Right cardiac atrium (tissue), 5 donors: ENCODE measurements around the gene PYGM. TPM values are rescaled to one million over a fixed set of nuclear protein-coding genes. Genes with fewer than 3 reads are reported as not detected.

Experiments
- ATAC-seq, 2 donors: fragments of 200-7000 bp; cut with Tn5 transposase; one replicate each; pipeline versions ENCODE4 v1.8.0 to v1.9.1; 2020; ENCODE audit warnings: moderate library complexity in 2 of 2, mild to moderate bottlenecking in 1 of 2
- DNase-seq, 3 donors: peaks; one replicate each; pipeline ENCODE4 v3.0.0-alpha.2; 2020
- H3K27ac ChIP-seq: one replicate; pipeline ENCODE4 v1.5.1; 2013; ENCODE audit warnings: mild to moderate bottlenecking, low read length, control low read depth, moderate library complexity
- H3K27me3 ChIP-seq: one replicate; pipeline ENCODE4 v1.6.1; 2013; ENCODE audit not compliant: control insufficient read depth, insufficient read depth
- H3K4me1 ChIP-seq: one replicate; pipeline ENCODE4 v1.6.1; 2013; ENCODE audit warnings: low read length; ENCODE audit not compliant: control insufficient read depth, insufficient read depth
- H3K4me3 ChIP-seq: one replicate; pipeline ENCODE4 v1.5.1; 2013; ENCODE audit warnings: low read length, control low read depth
- H3K9me3 ChIP-seq: one replicate; pipeline ENCODE4 v1.6.1; 2013; ENCODE audit warnings: low read length; ENCODE audit not compliant: control insufficient read depth
- WGBS: extraction: QIAGEN DNeasy Blood & Tissue Kit; methylation state at CpG from one replicate; pipeline ENCODE4 v1.1.7; 2013; 5-methylcytosine and 5-hydroxymethylcytosine counted together
- intact Hi-C, 4 donors: fragments of 100-400 bp; cut with DNase I; formaldehyde crosslinking; loops; one replicate each; pipeline versions ENCODE4 v1.11.0 to v1.14.0; 2022 to 2023
- long read RNA-seq, 4 donors: library from polyadenylated mRNA; unstranded; transcript quantifications; one replicate each; pipeline ENCODE4 v2.0.0, GENCODE V29; 2020 to 2021
- polyA plus RNA-seq: library from polyadenylated mRNA; stranded (reverse); fragments of 200-250 nt; gene quantifications from one replicate; pipeline ENCODE4 v1.2.3, GENCODE V29; 2013
- total RNA-seq, 4 donors: library from RNA; stranded (reverse); fragmentation: NEBNext Ultra II Directional; extraction: Animal tissue kit (Norgen Biotek cat#: 25700); gene quantifications; one replicate each; pipeline ENCODE4 v1.2.1, GENCODE V29; 2021
- donor health status: healthy with polysubstance abuse.
- donor health status: DM: no; HTN: yes; CAD: no.
- donor health status: DM: no; HTN: no; CAD: no.
- donor health status: DM: no; HTN: yes; CAD: no; lungs with severe emphysema.
- donor health status: DM: yes; HTN: yes; CAD: no.

Gene PYGM
- 10 to 100 TPM; 38.5 to 71.5 (median 57.9) TPM for total RNA-seq
- polyA plus RNA-seq, result 50.2 TPM
- long read RNA-seq, donor 1, transcript PYGM-201 (20 exons, 3,198 nt), result major isoform, 43 of 99 reads
- long read RNA-seq, donor 1, partial matches to known transcripts, result 51 of 99 reads
- long read RNA-seq, donor 1, other reads (novel, unspliced or antisense), result 5 of 99 reads
- long read RNA-seq, donor 2, transcript PYGM-201 (20 exons, 3,198 nt), result major isoform, 31 of 48 reads
- long read RNA-seq, donor 2, partial matches to known transcripts, result 16 of 48 reads
- long read RNA-seq, donor 2, other reads (novel, unspliced or antisense), result 1 of 48 reads
- long read RNA-seq, donor 3, transcript PYGM-201 (20 exons, 3,198 nt), result major isoform, 59 of 112 reads
- long read RNA-seq, donor 3, partial matches to known transcripts, result 50 of 112 reads
- long read RNA-seq, donor 3, other reads (novel, unspliced or antisense), result 3 of 112 reads
- long read RNA-seq, donor 4, transcript PYGM-201 (20 exons, 3,198 nt), result major isoform, 29 of 56 reads
- long read RNA-seq, donor 4, partial matches to known transcripts, result 25 of 56 reads
- long read RNA-seq, donor 4, other reads (novel, unspliced or antisense), result 2 of 56 reads

- H3K4me1 ChIP-seq, result peaks cover 16% of the 10 kb centered on the region
- DNase-seq (peak; percentile 88 to 96 (median 95)), ATAC-seq (peak; percentile 78 to 89)
- 25% methylated on average over 24 of the region's 24 CpGs for WGBS
- peak within 1 kb of the TSS; percentile 49 for H3K27ac ChIP-seq
- H3K4me3 ChIP-seq, result no peak within 1 kb of the TSS
- no peaks in the 10 kb centered on the region for H3K27me3 ChIP-seq
- no peaks in the 10 kb centered on the region for H3K9me3 ChIP-seq
- intact Hi-C loops, result no loop called here
Observed at GRCh38 chr11:64759722-64760719, at the start of gene PYGM. TSS of gene PYGM (minus strand) at chr11:64759974. CDS start at chr11:64759898, 76 bp downstream.

- Histone ChIP-seq H3K4me3 (no peak overlapping the region), H3K27ac (no peak overlapping the region), H3K4me1 (peaks cover 7% of the 10 kb centered on the region), H3K27me3 (no peaks in the 10 kb centered on the region), H3K9me3 (no peaks in the 10 kb centered on the region)
- intact Hi-C loops, result no loop called here
- 93% methylated on average over 9 of the region's 9 CpGs for WGBS
- no peak for ATAC-seq
- DNase-seq, result peak in 2 of 3 donors; percentile 37 to 41
Observed at GRCh38 chr11:64805481-64805880, 45.7 kb upstream of the PYGM start.

- 90% methylated on average over 41 of the region's 41 CpGs for WGBS
- no peak overlapping the region for H3K27ac ChIP-seq
- DNase-seq (peak in 2 of 3 donors; percentile 64 to 69), ATAC-seq (no peak)
- peaks cover 5% of the 10 kb centered on the region for H3K4me1 ChIP-seq
- intact Hi-C loops, result no loop called here
- no peaks in the 10 kb centered on the region for H3K9me3 ChIP-seq
- H3K4me3 ChIP-seq, result no peak overlapping the region
- no peaks in the 10 kb centered on the region for H3K27me3 ChIP-seq
Observed at GRCh38 chr11:64804346-64805210, 44.8 kb upstream of the PYGM start.

- no peaks in the 10 kb centered on the region for H3K9me3 ChIP-seq
- H3K4me1 ChIP-seq, result peaks cover 3% of the 10 kb centered on the region
- H3K27me3 ChIP-seq, result no peaks in the 10 kb centered on the region
- intact Hi-C loops, result no loop called here
- ATAC-seq (peak in 1 of 2 donors; percentile 22), DNase-seq (no peak)
- 37% methylated on average over 15 of the region's 15 CpGs for WGBS
- peak overlapping the region; percentile 73 for H3K4me3 ChIP-seq
- peak overlapping the region; percentile 94 for H3K27ac ChIP-seq
Observed at GRCh38 chr11:64803846-64804345, 44.1 kb upstream of the PYGM start.

- H3K27ac ChIP-seq, result peak within 1 kb of the TSS; percentile 94
- intact Hi-C loops, result no loop called here
- no peaks in the 10 kb centered on the region for H3K27me3 ChIP-seq
- ATAC-seq (peak; percentile 82 to 89), DNase-seq (peak; percentile 93 to 97 (median 95))
- H3K4me1 ChIP-seq, result peaks cover 3% of the 10 kb centered on the region
- under 1% methylated on average over 58 of the region's 58 CpGs for WGBS
- no peaks in the 10 kb centered on the region for H3K9me3 ChIP-seq
- peak within 1 kb of the TSS; percentile 73 for H3K4me3 ChIP-seq
Observed at GRCh38 chr11:64803158-64803845, 43.5 kb upstream of the PYGM start, which contains the start of gene MAP4K2. TSS of gene MAP4K2 (minus strand) at chr11:64803214. CDS start at chr11:64803149, 65 bp downstream.

- peak overlapping the region; percentile 65 for H3K27ac ChIP-seq
- DNase-seq (peak in 1 of 3 donors; percentile 62), ATAC-seq (peak; percentile 0 to 1)
- H3K4me3 ChIP-seq, result peak overlapping the region; percentile 73
- H3K4me1 ChIP-seq, result peaks cover 3% of the 10 kb centered on the region
- no peaks in the 10 kb centered on the region for H3K27me3 ChIP-seq
- no peaks in the 10 kb centered on the region for H3K9me3 ChIP-seq
- intact Hi-C loops, result no loop called here
- 12% methylated on average over 54 of the region's 54 CpGs for whole genome bisulfite sequencing
Observed at GRCh38 chr11:64802370-64803157, 42.8 kb upstream of the PYGM start.

- Histone ChIP-seq H3K27ac (peak overlapping the region; percentile 5), H3K27me3 (no peaks in the 10 kb centered on the region), H3K4me3 (peak overlapping the region; percentile 73), H3K9me3 (no peaks in the 10 kb centered on the region), H3K4me1 (peaks cover 3% of the 10 kb centered on the region)
- intact Hi-C loops, result no loop called here
- DNase-seq (peak in 2 of 3 donors; percentile 65 to 73), ATAC-seq (peak in 1 of 2 donors; percentile 18)
- 37% methylated on average over 13 of the region's 13 CpGs for WGBS
Observed at GRCh38 chr11:64801561-64802369, 42.0 kb upstream of the PYGM start.

GRCh38 chr11:64801158-64801464, 41.3 kb upstream of the PYGM start:
- intact Hi-C loops, result no loop called here
- WGBS, result 70% methylated on average over 9 of the region's 9 CpGs
- Histone ChIP-seq H3K4me1 (peaks cover 3% of the 10 kb centered on the region), H3K27me3 (no peaks in the 10 kb centered on the region), H3K27ac (no peak overlapping the region), H3K4me3 (no peak overlapping the region), H3K9me3 (no peaks in the 10 kb centered on the region)
- DNase-seq (no peak), ATAC-seq (no peak)
